Eye (tissue), 1 donor: ENCODE measurements around the gene FCF1.

Experiments used
- DNase-seq: peaks from one replicate; pipeline ENCODE4 v3.0.0-alpha.2; 2015

Gene FCF1

DNA sequence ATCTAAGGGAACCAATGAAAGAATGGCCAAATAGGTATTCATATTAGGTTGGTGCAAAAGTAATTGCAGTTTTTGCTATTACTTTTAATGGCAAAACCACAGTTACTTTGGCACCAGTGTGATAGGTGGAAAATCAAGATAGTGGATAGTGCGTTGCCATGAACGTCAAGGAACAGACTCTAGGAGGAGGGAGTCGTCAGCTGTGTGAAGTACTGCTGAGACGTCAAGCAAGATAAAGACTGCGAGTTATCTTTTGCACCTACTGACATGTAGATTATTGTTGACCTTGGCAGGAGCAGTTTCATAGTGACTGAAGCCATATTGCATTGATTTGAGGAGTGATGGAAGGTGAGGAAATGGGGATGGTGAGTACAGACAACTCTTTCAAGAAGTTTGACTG lies 58.5 kb downstream of the FCF1 start:
- DNase-seq, result no peak

DNA sequence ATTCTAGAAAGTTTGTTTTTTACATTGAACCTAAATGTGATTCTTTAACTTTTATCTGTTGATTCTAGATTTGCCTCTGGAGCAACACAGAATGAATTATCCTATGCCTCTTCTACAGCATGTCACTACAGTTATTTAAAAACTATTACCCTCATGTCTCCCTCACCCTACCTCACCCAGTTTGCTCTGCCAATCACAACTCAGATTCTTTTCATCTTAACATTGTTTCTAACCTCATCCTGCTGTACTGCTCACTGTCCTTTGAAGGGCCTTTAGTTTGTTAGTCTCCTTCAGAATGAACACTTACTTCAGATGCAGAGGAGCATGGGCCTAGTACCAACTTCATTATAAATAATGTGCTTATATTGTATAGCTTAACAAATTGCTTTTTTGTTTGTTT lies 71.7 kb downstream of the FCF1 start:
- DNase-seq, result no peak

DNA sequence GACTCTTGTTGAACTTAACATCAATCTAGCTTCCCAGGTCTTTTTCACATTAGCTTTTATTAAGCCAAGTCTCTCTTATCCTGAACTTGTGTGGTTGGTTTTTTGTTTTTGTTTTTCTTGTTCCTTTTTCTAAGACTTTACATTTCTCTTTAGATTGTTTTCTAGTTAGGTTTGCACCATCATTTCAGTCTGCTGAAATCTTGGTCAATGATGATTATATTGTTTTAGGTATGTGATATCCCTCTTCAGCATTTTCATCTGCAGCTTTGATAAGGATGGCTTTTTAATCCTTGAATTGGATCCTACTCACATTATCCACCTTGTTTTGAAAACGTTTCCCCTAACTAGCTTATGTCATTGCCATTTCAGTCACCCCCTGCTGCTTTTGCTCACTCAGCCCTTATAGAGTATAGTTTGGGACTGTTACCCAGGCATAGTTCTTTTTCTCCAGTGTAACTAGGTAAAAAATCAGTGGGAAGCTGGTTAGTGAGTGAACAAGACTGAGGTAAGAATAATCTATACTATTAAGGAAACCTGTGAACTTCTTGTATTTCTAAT lies 72.2 kb downstream of the FCF1 start:
- no peak for DNase-seq

DNA sequence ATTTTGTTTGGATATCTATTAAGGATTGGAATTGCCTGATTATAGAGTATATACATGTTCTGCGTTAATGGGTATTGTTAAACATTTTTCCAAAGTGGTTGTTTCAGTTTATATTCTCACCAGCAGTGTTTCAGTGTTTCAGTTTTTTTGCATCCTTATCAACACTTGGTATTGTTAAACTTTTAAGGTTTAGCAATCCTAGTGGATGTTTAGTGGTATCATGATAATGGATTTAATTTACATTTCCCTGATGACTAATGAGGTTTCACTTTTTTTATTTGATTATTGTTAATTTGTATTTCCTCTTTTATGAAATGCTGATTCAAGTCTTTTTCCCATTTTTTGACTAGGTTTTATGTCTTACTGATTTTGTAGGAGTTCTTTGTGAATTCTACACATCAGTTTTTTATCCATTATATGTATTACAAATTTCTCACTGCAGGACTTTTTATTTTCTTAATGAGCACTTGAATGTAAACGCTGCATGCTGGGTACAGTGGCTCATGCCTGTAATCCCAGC lies 73.9 kb downstream of the FCF1 start:
- DNase-seq, result no peak
